CD4-positive, CD25-positive, alpha-beta regulatory T cell (primary cell): ENCODE measurements around the gene NFIC. TPM values are rescaled to one million over a fixed set of nuclear protein-coding genes. Genes with fewer than 3 reads are reported as not detected.
A peak's percentile ranks its signal among the peaks of the same experiment; 100 is the strongest.
"Not testable (repeated sequence)": the region's sequence is repeated elsewhere in the genome, so short reads cannot be mapped to it uniquely, and the experiment has no call there.

ENCODE experiments used
- ATAC-seq, 2 donors: fragments of 150-1000 bp; cut with Tn5 transposase; one replicate each; pipeline ENCODE4 v1.10.0; 2021; ENCODE audit warnings: low read depth in 2 of 2, moderate number of reproducible peaks in 2 of 2, moderate library complexity in 1 of 2
- DNase-seq, 3 donors: peaks; one replicate each; pipeline versions ENCODE4 v3.0.0 to v3.0.0-alpha.2; 2012 to 2022; ENCODE audit warnings: mixed read lengths in 1 of 3
- H3K27ac ChIP-seq: one replicate; pipeline ENCODE4 v1.7.0; 2013; ENCODE audit warnings: mild to moderate bottlenecking, low read length; ENCODE audit not compliant: insufficient read depth, poor library complexity, severe bottlenecking
- H3K27me3 ChIP-seq: one replicate; pipeline ENCODE4 v1.7.0; 2013; ENCODE audit warnings: low read length; ENCODE audit not compliant: control insufficient read depth, insufficient read depth
- H3K36me3 ChIP-seq: one replicate; pipeline ENCODE4 v1.7.0; 2013; ENCODE audit warnings: mild to moderate bottlenecking, low read length, moderate library complexity; ENCODE audit not compliant: control insufficient read depth, insufficient read depth
- H3K4me1 ChIP-seq: 2 replicates; pipeline ENCODE4 v1.7.0; 2013; ENCODE audit warnings: mild to moderate bottlenecking, low read length; ENCODE audit not compliant: insufficient read depth, control insufficient read depth, poor library complexity, severe bottlenecking
- H3K4me3 ChIP-seq: one replicate; pipeline ENCODE4 v1.7.0; 2013; ENCODE audit warnings: low read depth, mild to moderate bottlenecking, low read length, moderate library complexity
- H3K9me3 ChIP-seq, 2 experiments: 1 replicate in 1 of 2; 2 replicates in 1 of 2; pipeline ENCODE4 v1.7.0; 2013; ENCODE audit warnings: low read length in 2 of 2, mild to moderate bottlenecking in 1 of 2, moderate library complexity in 1 of 2; ENCODE audit not compliant: control insufficient read depth in 2 of 2
- H3K27ac Mint-ChIP-seq, 3 donors: one replicate each; pipeline ENCODE4 v1.8.0; 2020 to 2022; ENCODE audit warnings: mild to moderate bottlenecking in 3 of 3, mixed read lengths in 3 of 3, moderate library complexity in 2 of 3
- H3K27me3 Mint-ChIP-seq: one replicate; pipeline ENCODE4 v1.8.0; 2022; ENCODE audit warnings: mild to moderate bottlenecking, mixed read lengths
- H3K36me3 Mint-ChIP-seq: one replicate; pipeline ENCODE4 v1.8.0; 2020; ENCODE audit warnings: mixed read lengths
- H3K4me1 Mint-ChIP-seq, 4 donors: one replicate each; pipeline ENCODE4 v1.8.0; 2020 to 2022; ENCODE audit warnings: mixed read lengths in 4 of 4, mild to moderate bottlenecking in 1 of 4
- H3K4me3 Mint-ChIP-seq, 4 donors: one replicate each; pipeline ENCODE4 v1.8.0; 2020 to 2022; ENCODE audit warnings: mild to moderate bottlenecking in 4 of 4, mixed read lengths in 4 of 4, moderate library complexity in 3 of 4
- H3K9me3 Mint-ChIP-seq, 7 donors: one replicate each; pipeline ENCODE4 v1.8.0; 2020 to 2022; ENCODE audit warnings: mixed read lengths in 7 of 7, mild to moderate bottlenecking in 3 of 7, moderate library complexity in 2 of 7
- polyA plus RNA-seq, 4 donors: library from polyadenylated mRNA; unstranded; fragments of 300-500 nt; fragmentation: Illumina TruSeq; gene quantifications; one replicate each; pipeline ENCODE4 v1.2.3, GENCODE V29; 2021
- total RNA-seq: library from RNA; stranded (reverse); gene quantifications from one replicate; pipeline ENCODE4 v1.2.3, GENCODE V29; 2022

NFIC gene
- total and polyA plus RNA-seq, 5 donors from 2014 or later, result 3.7 to 17.8 (median 4.2) TPM

DNA sequence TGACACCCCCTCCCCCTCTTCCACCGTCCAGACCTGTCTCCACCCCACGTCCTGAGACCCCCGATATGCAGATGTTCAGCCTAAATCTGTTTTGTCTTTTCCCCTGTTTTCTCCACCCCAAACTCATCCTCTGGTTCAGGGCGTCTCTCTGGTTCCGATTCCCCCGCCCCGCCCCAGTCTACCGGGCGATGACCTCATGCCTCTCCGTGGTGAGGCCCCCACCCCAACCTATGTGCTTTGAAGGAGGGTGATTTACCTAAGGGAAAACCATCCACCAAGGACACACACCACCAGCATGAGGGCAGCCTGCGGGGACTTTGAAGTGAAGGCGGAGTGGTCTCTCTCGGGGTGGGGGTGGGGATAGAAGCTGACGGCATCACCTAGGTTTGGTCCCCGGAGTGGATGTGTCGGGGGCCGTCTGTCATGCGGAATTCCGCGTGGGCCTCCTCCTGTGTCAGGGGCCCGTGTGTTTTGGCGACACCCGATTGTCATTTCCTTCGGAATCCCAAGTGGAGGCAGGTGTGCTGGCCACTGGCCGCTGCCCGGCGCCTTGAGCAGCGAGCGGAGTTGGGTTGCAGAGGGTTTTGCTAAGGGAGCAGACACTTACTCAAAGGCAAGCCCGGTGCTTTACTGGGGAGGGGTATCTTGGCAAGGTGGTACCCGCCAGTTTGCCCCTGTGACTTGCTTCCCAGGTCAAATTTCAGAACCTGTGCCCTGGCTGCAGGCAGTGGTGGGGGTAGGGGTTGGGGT, 141.2 kb downstream of the NFIC start:
- Mint-ChIP-seq H3K27me3 (no peaks in the 10 kb centered on the region), H3K27ac (peak overlapping the region; percentile 71 to 91 (median 89)), H3K9me3 (peaks cover 0 to 1% (median 0%) of the 10 kb centered on the region in 7 donors), H3K36me3 (no peaks in the 10 kb centered on the region), H3K4me3 (peak overlapping the region; percentile 86 to 92 (median 88)), H3K4me1 (peaks cover 5 to 64% (median 30%) of the 10 kb centered on the region in 4 donors)
- Histone ChIP-seq H3K9me3 (no peaks in the 10 kb centered on the region), H3K27me3 (no peaks in the 10 kb centered on the region), H3K36me3 (peaks cover 7% of the 10 kb centered on the region), H3K27ac (peak overlapping the region; percentile 74), H3K4me3 (peak overlapping the region; percentile 62), H3K4me1 (peaks cover 29% of the 10 kb centered on the region)
- ATAC-seq, result no peak
- peak in 2 of 3 donors; percentile 23 to 31 for DNase-seq

DNA sequence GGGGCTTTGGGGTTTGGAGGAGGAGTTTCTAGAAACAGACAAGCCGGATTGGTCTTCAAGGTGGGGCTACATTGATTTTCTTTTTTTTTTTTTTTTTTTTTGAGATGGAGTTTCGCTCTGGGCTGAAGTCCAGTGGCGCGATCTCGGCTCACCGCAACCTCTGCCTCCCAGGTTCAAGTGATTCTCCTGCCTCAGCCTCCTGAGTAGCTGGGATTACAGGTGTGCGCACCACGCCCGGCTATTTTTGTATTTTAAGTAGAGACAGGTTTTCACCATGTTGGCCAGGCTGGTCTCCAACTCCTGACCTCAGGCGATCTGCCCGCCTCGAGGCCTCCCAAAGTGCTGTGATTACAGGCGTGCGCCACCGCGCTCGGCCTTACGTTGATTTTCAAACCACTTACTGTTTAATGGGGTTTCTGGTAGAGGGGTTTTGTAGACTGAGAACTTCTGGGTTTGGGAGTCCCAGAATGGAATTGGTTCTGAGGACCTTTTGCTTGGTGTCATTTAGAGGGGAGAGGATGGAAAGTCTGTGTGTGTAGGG, 141.8 kb downstream of the NFIC start:
- H3K27ac ChIP-seq, H3K36me3 Mint-ChIP-seq: not testable (repeated sequence)
- peaks cover 5 to 66% (median 30%) of the 10 kb centered on the region in 4 donors for H3K4me1 Mint-ChIP-seq

DNA sequence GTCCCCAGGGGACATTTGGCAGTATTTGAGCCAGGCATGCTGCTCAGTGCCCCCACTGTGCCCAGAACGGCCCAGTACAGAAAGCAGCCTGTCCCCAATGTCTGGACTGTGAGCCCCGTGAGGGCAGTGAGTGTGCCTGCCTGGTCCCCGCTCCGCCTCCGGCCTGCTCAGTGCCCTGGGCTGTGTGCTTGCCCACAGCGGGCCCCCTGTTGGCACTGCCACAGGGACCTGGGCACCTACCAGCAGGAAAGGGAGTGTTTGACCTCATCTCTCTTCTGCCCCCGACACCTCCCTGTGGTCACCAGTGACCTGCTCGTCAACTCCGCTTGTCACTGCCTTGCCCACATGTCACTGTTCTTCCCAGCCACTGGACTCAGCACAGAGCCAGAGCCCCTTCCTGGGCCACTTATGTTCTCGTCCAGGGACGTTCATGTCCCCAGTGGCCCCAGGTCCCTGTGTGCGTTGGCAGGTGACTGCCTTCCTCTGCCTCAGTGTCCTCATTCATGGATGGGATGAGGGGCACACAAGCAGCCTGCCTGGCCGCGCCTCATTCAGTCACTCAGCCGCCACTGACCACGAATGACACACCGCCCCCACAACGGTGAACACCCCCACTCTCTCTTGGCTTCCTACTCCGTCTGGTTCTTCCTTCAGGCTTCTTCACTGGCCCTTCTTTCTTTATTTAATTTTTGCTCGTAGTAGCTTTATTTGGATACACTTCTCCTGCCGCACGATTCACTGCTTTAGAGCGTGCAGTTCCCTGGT, 142.6 kb downstream of the NFIC start:
- Mint-ChIP-seq H3K36me3 (no peaks in the 10 kb centered on the region), H3K27me3 (no peaks in the 10 kb centered on the region), H3K4me1 (peaks cover 5 to 71% (median 30%) of the 10 kb centered on the region in 4 donors), H3K4me3 (peak overlapping the region; percentile 78 to 94 (median 90)), H3K9me3 (peaks cover 0 to 1% (median 0%) of the 10 kb centered on the region in 7 donors), H3K27ac (peak overlapping the region in 2 of 3 donors; percentile 65 to 82)
- Histone ChIP-seq H3K4me1 (peaks cover 29% of the 10 kb centered on the region), H3K27me3 (no peaks in the 10 kb centered on the region), H3K36me3 (peaks cover 7% of the 10 kb centered on the region), H3K9me3 (no peaks in the 10 kb centered on the region), H3K27ac (no peak overlapping the region), H3K4me3 (no peak overlapping the region)
- DNase-seq (no peak), ATAC-seq (no peak)

More for the DNA sequence above, 141.8 kb downstream of the NFIC start:
- Mint-ChIP-seq H3K4me3 (peak overlapping the region; percentile 78 to 94 (median 90)), H3K27ac (peak overlapping the region in 2 of 3 donors; percentile 42 to 74)
- not testable (repeated sequence) for DNase-seq, H3K9me3 ChIP-seq, H3K27me3 Mint-ChIP-seq, H3K27me3 ChIP-seq, H3K4me3 ChIP-seq, ATAC-seq, H3K36me3 ChIP-seq, H3K9me3 Mint-ChIP-seq
- H3K4me1 ChIP-seq, result peaks cover 29% of the 10 kb centered on the region

DNA sequence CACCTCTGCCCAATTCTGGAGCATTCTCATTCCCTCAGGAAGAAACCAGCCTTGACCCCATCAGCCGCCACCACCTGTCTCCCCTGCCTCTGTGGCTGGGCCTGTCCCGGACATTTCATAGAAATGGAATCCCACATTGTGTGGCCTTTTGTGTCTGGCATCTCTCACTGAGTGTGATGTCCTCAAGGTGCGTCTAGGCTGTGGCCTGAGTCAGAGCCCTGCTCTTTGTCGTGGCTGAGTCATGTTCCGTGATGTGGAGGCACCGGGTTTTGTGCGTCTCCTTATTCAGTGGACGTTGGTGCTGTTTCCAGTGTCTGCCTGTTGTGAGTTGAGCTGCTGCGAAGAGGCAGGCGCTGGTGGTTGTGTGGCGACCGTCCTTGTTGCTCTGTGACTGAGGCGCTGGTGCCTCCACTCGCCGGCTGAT, 143.2 kb downstream of the NFIC start:
- Mint-ChIP-seq H3K27ac (peak overlapping the region in 2 of 3 donors; percentile 65 to 82), H3K4me1 (peaks cover 5 to 72% (median 34%) of the 10 kb centered on the region in 4 donors), H3K36me3 (no peaks in the 10 kb centered on the region), H3K9me3 (peaks cover 0 to 1% (median 0%) of the 10 kb centered on the region in 7 donors), H3K27me3 (no peaks in the 10 kb centered on the region), H3K4me3 (peak overlapping the region; percentile 40 to 94 (median 80))
- Histone ChIP-seq H3K9me3 (no peaks in the 10 kb centered on the region), H3K27ac (no peak overlapping the region), H3K27me3 (no peaks in the 10 kb centered on the region), H3K36me3 (peaks cover 7% of the 10 kb centered on the region), H3K4me1 (peaks cover 34% of the 10 kb centered on the region), H3K4me3 (no peak overlapping the region)
- no peak for DNase-seq
- ATAC-seq, result no peak

DNA sequence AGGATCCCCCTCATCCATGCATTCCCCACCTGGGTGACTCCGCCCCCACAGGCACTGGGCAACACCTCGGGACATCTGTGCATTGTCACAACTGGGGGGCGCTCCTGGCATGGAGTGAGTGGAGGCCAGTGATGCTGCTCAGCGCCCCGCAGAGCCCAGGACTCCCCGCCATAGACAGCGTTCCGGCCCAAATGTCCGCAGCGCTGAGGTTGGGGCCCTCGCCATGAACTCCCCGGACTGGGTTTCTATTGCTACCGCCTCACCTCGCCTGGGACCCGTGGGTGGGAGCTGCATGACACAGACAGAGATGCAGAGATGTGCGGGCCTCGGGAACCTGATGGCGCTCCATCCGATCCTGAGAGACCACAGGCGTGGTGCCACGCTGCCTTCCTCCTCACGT, 144.3 kb downstream of the NFIC start:
- H3K4me3 Mint-ChIP-seq, result peak overlapping the region in 2 of 4 donors; percentile 32 to 88
- Histone ChIP-seq H3K27ac (no peak overlapping the region), H3K27me3 (no peaks in the 10 kb centered on the region), H3K9me3 (no peaks in the 10 kb centered on the region), H3K4me3 (no peak overlapping the region), H3K4me1 (peaks cover 32% of the 10 kb centered on the region), H3K36me3 (peaks cover 7% of the 10 kb centered on the region)
- DNase-seq (no peak), ATAC-seq (no peak)
- H3K27me3 Mint-ChIP-seq, result no peaks in the 10 kb centered on the region
- H3K9me3 Mint-ChIP-seq, result peaks cover 0 to 1% (median 0%) of the 10 kb centered on the region in 7 donors
- H3K4me1 Mint-ChIP-seq, result peaks cover 3 to 69% (median 35%) of the 10 kb centered on the region in 4 donors
- H3K36me3 Mint-ChIP-seq, result no peaks in the 10 kb centered on the region
- no peak overlapping the region for H3K27ac Mint-ChIP-seq

DNA sequence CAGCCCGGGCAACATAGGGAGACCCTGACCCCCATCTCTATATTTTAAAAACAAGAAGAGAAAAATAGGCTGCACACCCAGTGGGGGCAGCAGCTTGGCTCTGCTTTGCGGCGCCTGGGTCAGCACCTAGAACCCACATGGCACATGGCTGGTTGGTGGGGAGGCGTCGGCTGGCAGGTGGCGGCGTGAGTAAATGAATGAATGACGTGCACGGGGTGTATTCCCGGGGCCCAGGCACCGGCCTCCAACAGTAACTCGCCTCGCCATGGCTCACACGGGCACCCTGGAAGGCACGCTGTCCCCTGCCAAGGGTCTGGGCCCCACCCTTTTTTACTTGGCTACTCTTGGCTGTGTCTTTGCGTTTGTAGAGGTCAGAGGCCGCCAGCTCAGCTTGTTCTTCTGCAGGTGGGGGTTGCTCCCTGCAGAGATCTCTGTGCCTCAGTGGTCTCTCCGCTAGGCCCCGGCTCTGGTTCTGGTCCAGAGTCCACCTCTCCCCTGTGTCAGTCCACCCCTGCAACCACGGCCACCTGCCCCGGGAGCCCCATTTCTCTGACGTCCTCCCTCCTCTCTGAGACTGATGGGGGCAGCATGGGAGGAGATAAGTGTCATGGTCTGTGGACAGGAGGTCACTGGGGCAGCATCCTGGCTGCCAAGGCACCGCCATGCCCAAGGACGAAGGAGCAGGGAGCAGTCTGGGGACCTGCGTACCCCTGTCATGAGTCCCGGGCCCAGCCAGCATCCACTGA, 145.3 kb downstream of the NFIC start:
- Histone ChIP-seq H3K27ac (no peak overlapping the region), H3K4me1 (peaks cover 41% of the 10 kb centered on the region), H3K9me3 (no peaks in the 10 kb centered on the region), H3K36me3 (peaks cover 7% of the 10 kb centered on the region), H3K27me3 (no peaks in the 10 kb centered on the region), H3K4me3 (no peak overlapping the region)
- DNase-seq (no peak), ATAC-seq (no peak)
- H3K27ac Mint-ChIP-seq, result no peak overlapping the region
- H3K4me1 Mint-ChIP-seq, result peaks cover 0 to 76% (median 34%) of the 10 kb centered on the region in 4 donors
- no peaks in the 10 kb centered on the region for H3K27me3 Mint-ChIP-seq
- H3K4me3 Mint-ChIP-seq, result peak overlapping the region in 1 of 4 donors; percentile 67
- no peaks in the 10 kb centered on the region for H3K36me3 Mint-ChIP-seq
- peaks cover 0 to 1% (median 0%) of the 10 kb centered on the region in 7 donors for H3K9me3 Mint-ChIP-seq

DNA sequence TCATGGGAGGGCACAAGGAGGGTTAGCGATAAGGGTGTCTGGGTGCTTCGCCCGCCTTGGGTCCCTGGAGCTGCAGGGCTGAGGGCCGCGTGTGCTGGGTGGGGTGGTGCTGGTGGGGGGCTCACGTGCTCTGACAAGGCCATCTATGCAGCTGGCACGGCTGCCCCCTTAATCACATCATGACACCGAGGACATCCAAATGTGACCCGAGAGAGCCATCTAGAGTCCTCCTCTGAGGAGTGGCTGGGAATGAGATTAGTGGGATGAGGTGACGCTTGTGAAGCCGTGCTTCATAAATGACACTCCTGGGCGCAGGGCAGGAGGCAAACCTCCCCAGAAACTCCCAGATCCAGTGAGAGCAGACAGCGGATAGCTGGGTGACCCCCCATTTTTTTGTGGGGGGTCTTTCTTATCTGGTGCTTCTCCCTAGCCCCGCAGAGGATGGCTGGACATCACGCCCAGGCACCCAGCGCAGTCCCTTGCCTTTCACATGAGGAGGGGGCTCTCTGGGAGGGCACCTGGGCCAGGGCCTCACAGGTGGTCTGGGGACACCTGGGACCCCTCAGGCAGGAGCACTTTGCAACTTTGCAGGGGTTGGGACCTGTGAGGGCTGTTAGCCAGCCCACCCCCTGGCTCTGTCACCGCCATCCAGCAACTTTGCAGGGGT, 146.3 kb downstream of the NFIC start:
- no peaks in the 10 kb centered on the region for H3K27me3 ChIP-seq
- Mint-ChIP-seq H3K9me3 (peaks cover 0 to 1% (median 0%) of the 10 kb centered on the region in 7 donors), H3K27me3 (no peaks in the 10 kb centered on the region), H3K27ac (no peak overlapping the region), H3K4me1 (peaks cover 0 to 73% (median 30%) of the 10 kb centered on the region in 4 donors), H3K4me3 (peak overlapping the region in 1 of 4 donors; percentile 41), H3K36me3 (no peaks in the 10 kb centered on the region)
- no peak overlapping the region for H3K4me3 ChIP-seq
- peaks cover 7% of the 10 kb centered on the region for H3K36me3 ChIP-seq
- peaks cover 37% of the 10 kb centered on the region for H3K4me1 ChIP-seq
- H3K9me3 ChIP-seq, result no peaks in the 10 kb centered on the region
- no peak overlapping the region for H3K27ac ChIP-seq
- DNase-seq (no peak), ATAC-seq (no peak)
